GM21825 (cell line): Measurements from ENCODE around the gene UNC13C.

ENCODE experiments used
- ATAC-seq: cut with Tn5 transposase; IDR thresholded peaks from one replicate; pipeline ENCODE4 v1.9.1; 2021; ENCODE audit warnings: mild to moderate bottlenecking, moderate library complexity; ENCODE audit not compliant: unreplicated experiment

The UNC13C gene

DNA sequence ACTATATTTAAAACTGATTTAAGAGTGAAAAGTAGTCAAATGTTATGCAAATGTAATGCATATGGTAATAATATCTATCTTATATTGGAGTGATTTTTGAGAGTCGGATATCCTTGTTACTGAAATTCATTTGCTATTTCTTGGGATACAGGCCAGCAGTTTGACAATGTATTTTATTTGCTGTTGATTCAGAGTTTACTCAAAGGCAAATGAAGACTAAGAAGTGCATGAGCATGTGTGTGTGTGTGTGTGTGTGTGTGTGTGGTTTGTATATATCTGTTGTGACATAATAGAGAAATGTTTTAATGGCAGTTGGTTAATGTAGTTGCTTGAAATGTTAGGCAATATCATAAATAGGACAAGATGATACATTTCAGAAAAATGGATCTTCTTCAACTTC is 39.0 kb downstream of the UNC13C start:
- ATAC-seq, result no peak

DNA sequence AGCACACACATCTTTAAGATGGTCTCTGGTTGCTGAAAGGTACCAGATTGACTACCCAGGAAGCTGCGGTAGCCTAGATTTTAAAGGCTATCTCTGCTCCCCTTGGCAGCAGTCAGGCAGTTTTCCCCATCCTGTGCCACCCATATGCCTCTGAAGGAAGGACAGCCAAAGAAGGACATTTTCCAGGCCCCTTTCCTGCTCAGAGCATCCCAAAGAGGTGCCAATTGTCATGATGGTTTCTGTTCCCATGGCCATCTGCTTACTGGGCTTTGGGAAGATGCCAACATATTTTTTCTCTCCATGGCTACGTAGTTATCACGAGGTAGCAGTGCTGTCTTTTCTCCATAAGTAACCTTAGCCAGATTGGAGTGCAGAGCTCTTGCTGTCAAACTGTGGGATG is 39.7 kb downstream of the UNC13C start:
- ATAC-seq, result no peak

DNA sequence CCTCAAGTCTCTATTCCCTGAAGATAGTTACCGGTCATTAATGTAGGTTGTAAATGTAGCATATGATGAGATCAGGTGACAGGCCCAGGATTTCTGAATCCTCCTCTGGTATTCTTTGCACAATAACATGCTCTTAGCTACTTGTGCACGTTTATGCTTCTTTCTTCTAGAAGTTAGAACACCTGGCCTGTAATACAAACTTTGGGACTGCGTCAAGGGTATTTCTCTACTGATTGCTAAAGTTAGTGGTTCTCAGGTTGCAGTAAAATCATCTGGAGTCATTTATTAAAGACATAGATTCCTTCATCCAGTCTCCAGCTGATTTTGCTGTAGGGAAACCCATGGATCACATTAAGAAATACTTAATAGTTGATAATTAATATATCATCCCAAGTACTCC is 48.0 kb downstream of the UNC13C start:
- ATAC-seq, result no peak

DNA sequence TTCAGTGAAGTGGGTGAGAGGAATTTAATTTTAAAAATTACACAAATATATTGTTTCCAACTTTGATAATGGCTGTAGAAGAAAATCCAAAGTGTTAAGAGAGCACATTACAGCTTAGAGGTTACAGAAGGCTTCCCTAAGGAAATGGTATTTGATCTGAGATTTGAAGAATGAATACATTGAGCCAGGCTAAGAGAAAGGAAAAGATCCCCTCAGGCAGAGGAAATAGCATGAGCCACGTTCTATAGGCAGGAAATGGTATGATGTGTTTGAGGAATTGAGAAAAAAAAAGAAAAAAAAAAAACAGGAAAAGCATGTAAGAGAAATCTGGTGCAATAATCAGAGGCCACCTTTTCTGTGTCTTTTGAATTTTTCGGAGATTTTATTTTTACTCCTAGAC is 48.6 kb downstream of the UNC13C start:
- ATAC-seq, result no peak

DNA sequence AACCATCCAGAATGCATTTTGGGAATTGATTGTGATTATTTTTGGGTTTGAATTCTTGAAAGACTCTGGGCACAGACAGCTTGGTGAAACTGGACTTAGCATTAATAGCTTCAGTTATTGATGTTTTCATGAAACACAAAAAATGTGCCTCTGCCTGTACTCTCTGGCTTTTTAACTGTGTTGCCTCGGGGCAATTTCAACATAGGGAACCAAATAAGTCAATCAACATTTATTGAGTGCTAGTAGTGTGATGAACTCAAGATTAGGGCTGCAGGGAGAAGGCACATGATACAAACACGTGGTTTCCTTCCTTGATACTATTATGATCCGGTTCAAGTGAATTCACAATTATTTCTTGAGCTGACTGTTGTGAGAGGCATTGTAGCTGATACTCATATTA is 50.8 kb downstream of the UNC13C start:
- no peak for ATAC-seq

DNA sequence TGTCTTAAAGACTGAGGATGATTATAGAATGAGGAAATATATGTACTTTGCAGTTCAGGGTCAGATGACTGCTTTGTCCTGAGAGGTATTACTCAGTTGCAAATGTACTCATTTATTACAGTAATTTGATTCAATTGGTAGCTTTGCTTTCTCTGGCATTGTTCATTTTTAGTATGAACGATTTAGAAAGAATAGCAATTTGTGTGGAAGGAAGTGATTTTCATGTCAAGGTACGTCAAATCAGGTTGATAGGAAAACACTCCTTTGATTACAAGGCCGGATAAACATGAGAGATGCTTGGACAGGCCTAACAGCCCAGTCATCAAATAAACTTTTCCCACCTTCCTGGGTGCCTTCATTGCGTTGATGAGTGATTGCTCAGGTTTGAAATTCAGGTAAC is 53.8 kb downstream of the UNC13C start:
- ATAC-seq, result no peak

DNA sequence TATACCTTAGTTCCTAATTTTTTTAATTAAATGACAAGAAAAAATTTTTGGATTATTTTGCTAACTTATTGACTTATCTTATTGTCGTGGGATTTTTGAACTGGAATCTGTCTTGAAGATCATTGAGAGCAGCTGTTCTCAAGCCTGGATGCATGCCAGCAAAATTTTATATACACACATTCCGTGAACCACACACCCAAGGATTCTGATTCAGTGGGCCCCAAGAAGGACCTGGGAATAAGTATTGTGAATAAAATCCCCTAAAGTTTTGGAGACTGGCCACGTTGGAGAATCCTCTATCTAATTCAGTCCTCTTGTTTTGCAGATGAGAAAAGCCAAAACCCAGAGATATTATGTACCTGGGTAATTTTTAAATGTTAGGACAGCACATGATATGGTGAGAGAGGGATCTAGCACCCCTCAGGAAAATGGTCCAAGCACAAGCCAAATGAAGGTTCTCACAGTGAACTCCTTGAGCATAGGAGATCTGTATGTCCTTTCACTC is 55.2 kb downstream of the UNC13C start:
- no peak for ATAC-seq

DNA sequence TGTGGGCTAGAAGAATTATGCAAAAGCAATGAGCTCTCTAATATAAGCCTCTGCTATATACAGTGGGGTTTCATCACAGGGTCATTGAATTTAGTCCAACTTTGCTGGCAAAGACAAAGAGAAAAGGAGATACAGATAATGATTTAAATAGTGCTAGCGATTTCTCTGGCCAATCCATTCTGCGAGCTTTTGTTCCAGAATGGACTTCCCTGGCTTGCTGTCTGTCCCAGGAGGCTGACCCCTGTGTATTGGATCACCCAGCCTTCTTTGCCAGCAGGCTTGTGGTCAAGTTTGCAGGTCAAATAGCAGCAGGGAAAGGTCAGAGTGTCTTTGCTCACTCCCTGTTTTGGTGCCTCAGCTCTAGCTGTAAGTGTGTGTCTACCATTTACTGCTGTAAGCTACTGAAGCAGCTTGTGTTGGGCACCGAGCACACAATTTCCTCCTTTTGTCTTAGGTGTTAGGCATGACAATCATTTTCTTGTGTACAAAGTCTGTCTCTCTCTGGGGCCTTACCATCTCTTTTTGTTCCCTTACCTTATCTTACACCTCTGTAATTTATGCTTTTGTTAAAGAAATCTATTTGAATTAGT is 55.7 kb downstream of the UNC13C start:
- ATAC-seq, result no peak

DNA sequence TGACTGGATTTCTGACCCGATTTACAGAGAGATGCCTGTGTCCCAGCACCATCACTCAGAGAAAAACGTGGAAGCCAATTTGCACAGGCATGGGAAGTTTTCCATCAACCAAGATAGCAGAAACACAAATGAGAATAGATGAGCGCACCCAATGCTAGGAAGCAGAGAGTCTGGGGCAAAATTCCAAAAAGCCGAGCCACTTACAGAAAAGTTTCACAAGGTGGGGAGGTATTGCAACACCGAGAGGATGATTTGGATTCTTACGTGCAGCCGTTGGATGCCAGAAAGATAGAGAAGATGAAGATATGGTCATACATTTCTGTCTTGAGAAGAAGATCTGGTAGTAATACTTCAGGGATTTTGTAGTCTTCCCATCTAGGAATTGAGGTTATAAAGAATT is 57.4 kb downstream of the UNC13C start:
- no peak for ATAC-seq

DNA sequence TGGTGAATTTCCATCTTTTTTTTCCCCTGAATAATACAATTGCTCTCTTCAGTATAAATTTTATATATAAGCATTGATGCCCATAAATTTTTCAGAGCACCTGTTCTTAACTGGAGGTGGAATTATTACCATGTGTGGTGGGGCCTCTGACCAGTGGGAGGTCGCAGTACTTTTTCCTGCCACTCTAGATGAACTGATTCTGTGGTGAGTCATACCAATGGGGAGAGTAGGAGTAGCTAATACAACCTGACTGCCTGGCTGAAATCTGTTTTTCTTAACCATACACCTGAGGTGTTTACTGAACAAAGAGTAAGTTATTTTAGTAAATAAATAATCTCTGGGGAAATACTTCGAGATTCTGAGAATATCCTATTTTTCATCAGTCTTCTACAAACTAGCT is 67.2 kb downstream of the UNC13C start:
- no peak for ATAC-seq

DNA sequence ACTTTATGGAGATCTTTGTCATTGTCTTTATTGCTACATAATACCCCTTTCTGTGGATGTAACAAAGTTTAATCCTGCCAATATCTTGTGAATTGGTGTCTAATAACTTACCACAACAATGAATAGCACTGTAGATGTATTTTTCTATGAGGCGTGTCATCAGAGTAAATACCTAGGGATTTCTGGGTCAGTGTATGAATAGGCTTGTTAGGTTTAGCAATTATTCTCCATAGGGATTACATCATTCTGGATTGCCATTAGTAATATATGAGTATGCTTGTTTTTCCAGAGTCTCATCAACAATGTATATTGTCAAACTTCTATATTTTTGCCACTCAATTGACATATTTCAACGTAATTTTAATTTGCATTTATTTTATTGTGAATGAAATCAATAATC is 67.9 kb downstream of the UNC13C start:
- ATAC-seq, result no peak

DNA sequence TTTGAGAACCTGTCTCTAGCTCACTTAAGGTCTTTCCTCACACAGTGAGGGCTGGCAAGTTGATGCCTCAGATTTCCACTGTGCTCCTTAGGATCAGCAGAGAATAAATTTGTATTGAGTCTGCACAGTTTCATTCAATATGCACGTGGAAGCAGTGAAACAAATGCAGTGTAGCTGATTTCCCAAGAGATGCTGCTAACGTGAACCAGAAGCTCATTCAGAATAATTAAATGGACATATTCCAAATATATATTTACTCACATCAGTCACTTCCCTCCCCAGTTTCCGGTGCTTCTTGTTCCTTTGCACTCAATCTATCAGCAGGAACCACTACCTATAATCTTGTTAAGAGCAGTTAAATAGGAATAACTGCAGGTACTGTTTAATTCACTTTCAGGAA is 86.1 kb downstream of the UNC13C start:
- no peak for ATAC-seq

DNA sequence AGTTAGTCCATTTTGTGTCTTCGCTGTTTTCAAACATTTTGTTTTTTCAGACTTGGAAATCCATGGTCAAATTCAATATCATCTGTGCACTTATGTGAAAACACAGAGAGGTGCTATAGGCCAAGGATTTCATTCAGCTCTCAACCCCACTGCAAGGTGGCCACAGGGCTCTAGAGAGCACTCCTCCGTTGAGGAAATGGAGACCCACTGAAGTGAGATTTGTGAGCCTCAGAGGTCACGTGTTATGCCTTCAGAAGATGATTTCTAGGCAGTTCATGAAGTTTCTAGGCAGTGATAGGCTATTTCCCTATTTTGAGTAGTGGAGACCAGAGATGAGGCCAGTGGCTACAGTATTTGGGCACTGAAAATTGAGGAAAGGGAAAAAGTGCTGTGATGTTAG is 88.2 kb downstream of the UNC13C start:
- no peak for ATAC-seq

DNA sequence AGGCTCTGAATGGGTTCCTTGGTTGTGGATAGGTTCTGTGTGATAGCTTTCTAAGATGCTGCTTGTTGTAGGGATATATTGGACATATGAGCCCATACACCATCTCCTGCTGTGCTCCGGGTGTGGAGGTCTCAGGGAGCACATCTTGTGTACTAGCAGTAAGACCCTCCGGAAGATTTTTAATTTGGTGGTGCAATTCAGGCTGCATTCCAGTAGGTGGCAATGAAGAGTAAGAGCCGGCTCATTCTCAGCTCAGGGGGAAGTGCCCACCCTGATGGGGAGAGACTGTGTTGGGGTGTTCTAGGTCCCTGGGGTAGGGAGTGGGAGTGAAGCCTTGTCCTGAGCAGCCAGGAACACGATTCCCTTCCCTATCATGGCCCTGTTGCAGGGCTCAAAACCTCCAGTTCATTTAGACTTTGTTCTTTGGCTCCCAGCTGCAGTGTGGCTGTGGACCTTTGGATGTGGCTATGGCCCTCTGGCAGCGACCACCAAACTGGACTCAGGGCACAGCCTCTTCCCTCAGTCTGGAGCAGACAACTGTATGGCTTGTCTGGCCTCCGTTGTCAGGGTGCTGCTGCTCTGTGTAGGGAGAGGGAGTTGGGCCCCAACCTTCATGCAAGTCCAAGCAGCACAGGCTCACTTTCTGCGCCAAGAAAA is 104.7 kb downstream of the UNC13C start:
- no peak for ATAC-seq

DNA sequence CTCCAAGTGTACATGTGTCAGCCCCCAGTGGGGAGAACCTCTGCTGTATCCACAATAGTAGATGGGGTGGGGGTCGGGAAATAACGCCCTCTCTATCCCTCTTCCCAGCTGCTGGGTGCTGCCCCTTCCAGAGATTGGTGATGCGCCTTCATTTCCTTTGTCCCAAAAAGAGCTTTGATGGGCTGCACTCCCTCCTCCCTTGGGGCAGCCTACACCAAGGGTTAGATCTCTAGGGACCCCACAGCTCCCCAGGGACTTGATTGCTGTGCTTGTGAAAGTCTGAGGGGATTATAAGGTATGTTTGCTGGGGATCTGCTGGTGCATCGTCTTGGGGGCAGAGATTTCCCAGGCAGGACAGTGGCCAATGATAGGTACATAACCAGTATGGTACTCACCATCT is 105.3 kb downstream of the UNC13C start:
- no peak for ATAC-seq

DNA sequence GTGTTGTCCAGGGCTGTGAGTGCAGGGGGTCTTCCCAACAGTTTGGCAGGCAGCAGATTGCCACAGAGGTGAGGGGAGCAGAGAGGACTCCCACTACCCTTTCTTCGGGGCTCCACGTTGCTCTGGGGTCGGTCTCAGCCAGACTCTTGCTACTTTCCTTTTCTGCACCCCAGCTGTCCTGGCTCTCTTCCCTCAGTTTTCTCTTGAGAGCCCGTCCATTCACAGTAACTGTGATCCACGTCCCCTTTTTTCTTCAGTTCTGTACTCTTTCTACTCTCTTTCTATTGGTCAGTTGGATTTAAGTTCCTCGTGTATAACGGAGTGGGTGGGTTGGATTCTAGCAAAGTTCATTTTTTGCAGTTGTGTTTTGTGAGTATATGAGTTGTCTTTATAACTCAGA is 105.8 kb downstream of the UNC13C start:
- no peak for ATAC-seq

DNA sequence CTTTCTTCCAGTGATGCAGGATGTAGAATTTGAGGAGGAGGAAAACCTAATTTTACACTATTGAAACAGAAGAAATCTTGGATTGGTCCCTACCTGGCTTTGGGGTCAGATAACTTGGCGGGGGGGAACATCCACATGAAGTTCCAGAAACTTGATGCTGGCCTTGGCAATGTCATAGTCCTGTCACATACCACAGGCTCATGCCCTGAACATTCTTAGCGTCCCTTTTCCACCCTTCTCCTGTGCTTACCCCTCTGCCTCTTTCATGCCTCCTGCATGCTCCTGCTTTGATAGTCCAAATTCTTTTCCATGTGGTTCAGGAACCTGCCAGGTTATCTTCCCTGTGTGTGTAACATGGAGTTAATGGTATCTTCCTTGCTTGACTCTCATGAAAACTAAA is 110.6 kb downstream of the UNC13C start:
- ATAC-seq, result no peak

DNA sequence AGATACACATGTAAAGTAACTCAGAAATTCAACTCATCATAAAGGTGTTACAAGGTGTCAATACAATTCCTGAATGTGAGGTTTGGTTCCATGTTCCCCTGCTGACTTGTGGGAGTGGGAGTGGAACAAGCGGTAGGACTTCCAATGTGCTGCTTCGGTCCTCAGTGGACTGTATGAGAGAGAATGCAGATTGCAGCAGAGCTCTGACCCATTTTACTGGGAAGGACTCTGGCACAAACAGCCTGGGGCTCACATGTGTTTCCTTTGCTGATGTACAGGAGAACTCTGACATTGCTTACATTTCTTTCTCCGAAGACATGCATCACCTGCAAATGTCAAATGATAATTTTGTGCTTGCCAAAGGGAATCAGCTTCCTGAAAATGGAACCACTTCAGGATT is 111.5 kb downstream of the UNC13C start:
- ATAC-seq, result no peak

DNA sequence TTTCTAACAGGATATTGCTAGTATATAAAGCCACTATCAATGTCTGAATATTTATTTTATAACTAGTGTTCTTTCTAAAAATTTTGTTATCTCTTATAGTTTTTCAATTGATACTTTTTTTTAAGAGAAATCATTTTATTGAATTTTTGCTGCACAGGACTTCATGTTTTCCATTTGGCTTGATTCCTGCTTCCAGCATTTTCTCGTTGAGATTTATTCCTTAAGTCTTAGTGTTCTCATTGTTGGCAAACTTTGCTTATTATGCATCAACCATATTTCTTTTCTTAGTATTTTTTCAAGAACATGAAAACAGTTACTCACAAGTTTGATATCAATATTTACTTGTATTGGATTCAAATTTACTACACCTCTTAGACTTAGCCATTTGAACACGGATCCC is 113.4 kb downstream of the UNC13C start:
- ATAC-seq, result no peak

DNA sequence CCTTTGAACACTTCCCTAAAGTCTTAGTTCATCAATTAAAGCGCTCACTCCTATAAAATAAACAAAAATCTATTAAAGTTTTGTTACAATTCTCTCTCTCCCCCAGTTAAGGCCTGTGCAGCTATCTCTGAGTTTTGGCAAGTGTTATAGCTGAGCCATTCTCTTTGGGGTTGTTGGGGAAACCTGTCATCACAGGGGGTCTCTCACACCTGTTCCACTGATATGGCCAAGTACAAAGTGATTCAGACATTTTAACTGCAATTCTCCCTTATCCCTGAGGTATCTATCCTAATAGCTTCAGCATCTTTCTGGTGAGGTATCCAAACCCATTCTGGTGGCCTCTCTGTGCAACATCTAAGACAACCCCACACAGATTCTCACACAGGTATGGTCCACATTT is 116.4 kb downstream of the UNC13C start:
- ATAC-seq, result no peak

DNA sequence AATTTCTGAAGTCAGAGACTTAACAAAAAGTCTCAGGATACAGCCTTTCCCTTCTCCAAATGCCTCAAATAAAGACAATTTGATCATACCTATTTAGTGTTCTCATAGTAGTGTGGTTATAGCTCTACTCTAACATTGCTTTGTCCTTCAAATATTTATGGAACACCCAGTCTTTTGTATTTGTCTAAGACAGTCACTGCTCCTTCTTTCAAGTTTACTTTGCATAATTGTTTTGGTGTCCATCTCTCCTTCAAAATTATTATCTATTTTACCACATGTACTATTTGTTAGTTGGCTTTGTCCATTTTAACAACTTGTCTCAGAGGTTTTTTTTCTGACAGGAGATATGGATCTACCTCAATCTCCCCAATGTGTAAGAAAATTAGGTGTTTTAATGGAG is 118.8 kb downstream of the UNC13C start:
- ATAC-seq, result no peak

DNA sequence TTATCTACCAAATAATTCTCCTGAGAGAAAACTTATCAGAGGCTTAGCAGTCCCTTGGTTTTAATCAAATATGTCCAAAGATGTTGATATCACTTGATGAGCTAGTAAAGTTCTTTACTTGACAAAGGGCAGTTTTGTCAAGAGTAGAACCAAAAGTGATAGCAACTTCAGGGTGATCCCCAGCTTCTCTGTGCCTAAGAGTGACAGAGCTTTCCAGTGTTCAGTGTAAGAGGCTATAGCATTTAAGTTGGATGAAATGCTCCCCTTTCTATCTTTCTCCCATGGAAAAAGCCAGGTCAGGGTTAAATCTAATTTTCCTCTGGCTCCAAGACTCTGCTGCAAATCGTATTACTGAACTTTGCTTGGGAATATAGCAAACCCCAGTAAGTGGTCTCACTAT is 120.8 kb downstream of the UNC13C start:
- ATAC-seq, result no peak

DNA sequence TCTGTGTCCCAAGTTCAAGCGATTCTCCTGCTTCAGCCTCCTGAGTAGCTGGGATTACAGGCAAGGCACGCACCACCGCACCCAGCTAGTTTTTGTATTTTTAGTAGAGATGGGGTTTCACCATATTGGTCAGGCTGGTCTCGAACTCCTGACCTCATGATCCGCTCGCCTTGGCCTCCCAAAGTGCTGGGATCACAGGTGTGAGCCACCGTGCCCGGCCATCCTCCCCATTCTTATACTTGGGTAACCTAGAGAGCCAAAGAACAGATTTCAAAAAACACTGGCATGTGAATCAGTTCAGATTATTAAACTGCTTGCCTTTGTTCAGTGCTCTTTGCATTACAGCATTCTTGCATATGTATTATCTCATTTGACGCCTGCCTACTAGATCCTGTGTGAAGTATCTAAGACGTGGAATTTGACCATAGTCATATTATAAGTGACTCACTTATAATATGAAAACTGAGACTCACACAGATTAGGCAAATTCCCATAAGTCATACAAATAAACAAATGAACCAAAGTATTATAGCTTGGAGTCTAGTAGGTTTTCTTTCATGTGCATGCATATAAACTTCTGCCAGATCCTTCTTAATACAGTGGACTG is 123.5 kb downstream of the UNC13C start:
- no peak for ATAC-seq
